Ectodermal cell (in vitro differentiated cells): ENCODE measurements around the gene MTERF4.

Source experiments
- H3K27ac ChIP-seq: 2 replicates; pipeline ENCODE4 v1.7.0; 2013; ENCODE audit warnings: mild to moderate bottlenecking, low read depth, low read length; ENCODE audit not compliant: insufficient read depth, poor library complexity, severe bottlenecking
- H3K27me3 ChIP-seq: 2 replicates; pipeline ENCODE4 v1.7.0; 2013; ENCODE audit warnings: mild to moderate bottlenecking, low read length; ENCODE audit not compliant: insufficient read depth, control insufficient read depth, poor library complexity, severe bottlenecking
- H3K36me3 ChIP-seq: one replicate; pipeline ENCODE4 v1.7.0; 2013; ENCODE audit warnings: low read length; ENCODE audit not compliant: control insufficient read depth, insufficient read depth
- H3K4me1 ChIP-seq: one replicate; pipeline ENCODE4 v1.7.0; 2013; ENCODE audit warnings: low read length; ENCODE audit not compliant: control insufficient read depth, insufficient read depth
- H3K4me3 ChIP-seq: 2 replicates; pipeline ENCODE4 v1.7.0; 2013; ENCODE audit warnings: low read depth, low read length, control low read depth; ENCODE audit not compliant: insufficient read depth
- H3K9me3 ChIP-seq: 2 replicates; pipeline ENCODE4 v1.7.0; 2013; ENCODE audit warnings: mild to moderate bottlenecking, low read length, moderate library complexity; ENCODE audit not compliant: control insufficient read depth
- WGBS, 2 experiments: methylation state at CpG; one replicate each; pipeline ENCODE4 v1.1.7; 2013; ENCODE audit warnings: missing lambda C conversion rate in 2 of 2; 5-methylcytosine and 5-hydroxymethylcytosine counted together

Gene MTERF4

DNA sequence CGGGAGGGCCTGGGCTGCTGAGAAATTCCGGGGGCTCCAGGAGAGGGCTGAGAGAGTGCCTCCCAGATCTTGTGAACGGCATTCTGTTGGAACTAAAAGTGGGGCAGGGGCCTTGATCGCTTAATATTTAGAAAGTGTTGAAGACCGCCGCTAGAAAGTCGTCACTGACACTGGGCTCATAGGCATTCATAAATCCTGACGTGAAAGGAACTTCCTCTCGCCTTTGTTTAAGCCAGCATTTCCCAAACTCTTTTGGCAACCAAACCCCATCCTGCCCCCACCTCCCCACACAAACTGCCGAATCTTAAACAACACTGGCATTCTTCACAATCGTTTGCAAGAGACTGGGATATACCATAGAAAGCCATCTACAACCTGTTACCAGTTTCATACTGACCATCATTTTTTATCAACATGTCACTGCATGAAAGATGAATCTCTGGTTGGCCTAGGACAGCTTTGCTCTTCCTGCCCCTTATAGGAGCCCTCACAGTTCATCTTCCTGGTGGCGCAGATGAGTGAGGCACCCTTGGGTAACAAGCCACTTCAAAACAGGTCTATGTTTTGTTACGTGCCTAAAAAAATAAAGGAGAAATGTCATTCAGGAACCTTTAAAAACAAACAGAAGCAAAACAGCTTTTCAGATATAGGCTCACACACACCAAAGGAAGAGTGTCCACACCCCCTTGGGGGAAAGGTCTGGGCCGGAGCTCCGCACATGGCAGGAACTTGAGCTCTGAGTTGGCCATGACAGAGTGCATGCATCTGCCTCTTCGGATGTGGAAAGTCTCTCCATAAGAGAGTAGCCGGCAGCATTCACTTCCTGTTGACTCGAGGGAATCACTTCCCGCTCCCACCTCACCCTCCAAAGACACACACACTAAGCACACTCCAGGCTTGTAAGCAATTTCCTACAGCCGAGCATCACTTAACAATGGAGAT, 13.0 kb downstream of the MTERF4 start:
- Histone ChIP-seq H3K36me3 (peaks cover 39% of the 10 kb centered on the region), H3K27ac (no peak overlapping the region), H3K4me1 (no peaks in the 10 kb centered on the region), H3K9me3 (no peaks in the 10 kb centered on the region), H3K4me3 (no peak overlapping the region), H3K27me3 (no peaks in the 10 kb centered on the region)
- 89% methylated on average over 20 of the region's 20 CpGs for WGBS, 2 experiments

GRCh38 chr2:241088376-241088775, 13.7 kb downstream of the MTERF4 start:
- no peaks in the 10 kb centered on the region for H3K27me3 ChIP-seq
- H3K9me3 ChIP-seq, result no peaks in the 10 kb centered on the region
- WGBS, 2 experiments, result 94 to 96% methylated on average over 8 of the region's 8 CpGs
- no peaks in the 10 kb centered on the region for H3K4me1 ChIP-seq
- peaks cover 32% of the 10 kb centered on the region for H3K36me3 ChIP-seq
- no peak overlapping the region for H3K27ac ChIP-seq
- no peak overlapping the region for H3K4me3 ChIP-seq

GRCh38 chr2:241087420-241088268, 14.4 kb downstream of the MTERF4 start:
- whole genome bisulfite sequencing, 2 experiments, result 95 to 96% methylated on average over 29 of the region's 29 CpGs

DNA sequence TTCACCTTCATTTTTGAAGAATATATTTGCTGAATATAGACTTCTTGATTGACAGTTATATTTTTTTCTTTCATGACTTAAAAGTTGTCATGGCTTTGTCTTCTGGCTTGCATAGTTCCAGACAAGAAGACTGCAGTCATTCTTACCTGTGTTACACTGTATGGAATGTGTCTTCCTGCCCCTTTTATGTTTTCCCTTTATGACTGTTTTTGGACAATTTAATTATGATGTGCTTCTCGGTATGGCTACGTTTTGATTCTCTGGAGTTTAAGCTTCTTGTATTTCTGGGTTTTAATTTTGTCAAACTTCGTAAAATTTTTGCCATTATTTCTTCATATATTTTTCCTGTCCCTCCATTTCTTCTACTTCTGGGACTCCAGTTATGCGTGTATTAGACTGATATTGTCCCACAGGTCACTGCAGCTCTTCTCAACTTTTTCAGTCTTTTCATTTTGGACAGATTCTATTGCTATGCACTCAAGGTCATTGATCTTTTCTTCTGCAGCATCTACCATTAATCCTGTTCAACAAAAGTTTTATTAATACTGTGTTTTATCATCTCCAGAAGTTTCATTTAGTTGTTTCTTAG, 17.1 kb downstream of the MTERF4 start:
- Histone ChIP-seq H3K4me3 (no peak overlapping the region), H3K27me3 (no peaks in the 10 kb centered on the region), H3K9me3 (no peaks in the 10 kb centered on the region), H3K27ac (no peak overlapping the region), H3K36me3 (peaks cover 20% of the 10 kb centered on the region), H3K4me1 (no peaks in the 10 kb centered on the region)
- WGBS, 2 experiments, result 92 to 95% methylated on average over 4 of the region's 4 CpGs

More at GRCh38 chr2:241087420-241088268, 14.4 kb downstream of the MTERF4 start:
- Histone ChIP-seq H3K36me3 (peaks cover 31% of the 10 kb centered on the region), H3K27me3 (no peaks in the 10 kb centered on the region), H3K27ac (no peak overlapping the region), H3K4me3 (no peak overlapping the region), H3K9me3 (no peaks in the 10 kb centered on the region), H3K4me1 (no peaks in the 10 kb centered on the region)

DNA sequence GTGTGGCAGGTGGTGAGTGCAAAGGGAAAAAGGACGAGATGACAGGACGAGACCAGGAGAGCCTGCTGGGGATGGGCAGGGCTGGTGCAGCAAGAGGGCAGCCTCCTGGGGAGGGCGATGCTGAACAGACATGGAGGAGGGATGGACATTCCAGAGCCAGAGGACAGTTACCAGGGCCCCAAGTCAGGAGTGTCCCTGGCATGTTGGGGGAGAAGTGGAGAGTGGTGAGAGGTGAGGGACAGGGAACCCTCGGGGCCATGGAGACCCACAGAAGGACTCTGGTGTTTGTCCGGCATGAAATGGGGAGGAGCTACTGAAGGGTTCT, 19.0 kb downstream of the MTERF4 start:
- H3K4me1 ChIP-seq, result no peaks in the 10 kb centered on the region
- peaks cover 9% of the 10 kb centered on the region for H3K36me3 ChIP-seq
- H3K4me3 ChIP-seq, result no peak overlapping the region
- H3K9me3 ChIP-seq, result no peaks in the 10 kb centered on the region
- no peaks in the 10 kb centered on the region for H3K27me3 ChIP-seq
- no peak overlapping the region for H3K27ac ChIP-seq
- WGBS, 2 experiments, result 86% methylated on average over 5 of the region's 5 CpGs

DNA sequence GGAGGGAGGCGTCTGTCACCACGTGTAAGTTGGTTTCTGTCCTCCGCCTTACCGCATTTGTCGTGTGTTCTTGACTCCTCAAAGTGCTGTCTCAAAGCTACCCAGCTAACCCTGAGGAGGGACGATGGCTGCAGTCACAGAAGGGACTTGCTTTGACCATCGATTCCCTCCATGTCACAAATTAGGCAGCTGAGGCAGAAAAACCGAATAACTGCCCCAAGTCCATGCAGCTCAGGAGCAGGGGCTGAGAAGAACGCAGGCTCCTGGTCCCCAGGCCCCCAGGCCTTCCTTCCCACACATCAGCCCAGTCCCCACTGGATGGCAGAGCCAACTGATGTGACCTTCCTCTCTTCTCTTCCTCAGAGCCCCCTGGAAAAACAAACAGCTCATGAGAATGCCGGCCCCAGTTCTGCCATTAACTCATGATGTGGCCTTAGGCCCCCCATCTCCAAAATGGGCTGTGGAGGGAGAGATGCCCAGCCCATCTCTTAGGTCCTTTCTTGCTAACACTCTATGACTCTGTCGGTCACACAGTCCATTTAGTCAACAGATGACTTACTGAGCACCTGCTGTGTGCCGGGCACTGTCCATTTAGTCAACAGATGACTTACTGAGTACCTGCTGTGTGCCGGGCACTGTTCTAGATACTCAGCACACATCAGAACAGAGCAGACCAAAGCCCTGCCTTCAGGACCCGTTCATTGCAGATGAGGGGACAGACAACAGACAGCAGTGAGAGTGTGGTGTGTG, 19.6 kb downstream of the MTERF4 start:
- WGBS, 2 experiments, result 87 to 88% methylated on average over 14 of the region's 14 CpGs
- Histone ChIP-seq H3K4me3 (no peak overlapping the region), H3K27ac (no peak overlapping the region), H3K9me3 (no peaks in the 10 kb centered on the region), H3K36me3 (peaks cover 5% of the 10 kb centered on the region), H3K27me3 (no peaks in the 10 kb centered on the region), H3K4me1 (no peaks in the 10 kb centered on the region)

DNA sequence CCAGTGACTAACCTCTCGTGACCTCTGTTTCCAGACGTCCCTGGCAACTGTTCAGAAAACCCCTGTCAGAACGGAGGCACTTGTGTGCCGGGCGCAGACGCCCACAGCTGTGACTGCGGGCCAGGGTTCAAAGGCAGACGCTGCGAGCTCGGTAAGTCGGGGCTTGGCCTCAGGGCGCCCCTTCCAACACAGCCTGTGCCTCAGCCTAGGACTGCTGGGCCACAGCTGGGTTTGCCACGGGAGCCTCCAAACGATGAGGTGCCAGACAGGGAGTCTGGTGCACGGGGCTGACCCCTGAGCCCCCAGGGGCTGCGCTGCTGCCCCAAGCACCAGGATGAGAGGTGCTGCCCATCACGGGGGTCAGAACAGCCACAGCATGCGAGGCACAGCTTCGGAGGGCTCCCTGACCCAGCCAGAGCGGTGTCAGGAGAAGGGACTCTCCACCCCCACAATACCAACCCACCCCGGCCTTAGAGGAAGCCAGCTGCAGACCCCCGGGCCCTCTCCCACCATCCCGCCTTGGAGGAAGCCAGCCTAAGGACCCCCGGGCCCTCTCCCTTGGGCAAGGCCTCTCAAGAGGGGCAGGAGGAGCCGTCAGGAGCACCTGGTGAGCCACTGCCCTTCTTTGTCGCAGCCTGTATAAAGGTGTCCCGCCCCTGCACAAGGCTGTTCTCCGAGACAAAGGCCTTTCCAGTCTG, 20.3 kb downstream of the MTERF4 start:
- Histone ChIP-seq H3K36me3 (no peaks in the 10 kb centered on the region), H3K4me1 (no peaks in the 10 kb centered on the region), H3K27ac (no peak overlapping the region), H3K27me3 (no peaks in the 10 kb centered on the region), H3K9me3 (no peaks in the 10 kb centered on the region), H3K4me3 (no peak overlapping the region)
- WGBS, 2 experiments, result 89% methylated on average over 28 of the region's 28 CpGs

GRCh38 chr2:241081190-241081642, 20.9 kb downstream of the MTERF4 start:
- WGBS, 2 experiments, result 80 to 81% methylated on average over 9 of the region's 9 CpGs
- no peaks in the 10 kb centered on the region for H3K27me3 ChIP-seq
- no peaks in the 10 kb centered on the region for H3K36me3 ChIP-seq
- H3K27ac ChIP-seq, result no peak overlapping the region
- H3K9me3 ChIP-seq, result no peaks in the 10 kb centered on the region
- H3K4me1 ChIP-seq, result no peaks in the 10 kb centered on the region
- H3K4me3 ChIP-seq, result no peak overlapping the region

DNA sequence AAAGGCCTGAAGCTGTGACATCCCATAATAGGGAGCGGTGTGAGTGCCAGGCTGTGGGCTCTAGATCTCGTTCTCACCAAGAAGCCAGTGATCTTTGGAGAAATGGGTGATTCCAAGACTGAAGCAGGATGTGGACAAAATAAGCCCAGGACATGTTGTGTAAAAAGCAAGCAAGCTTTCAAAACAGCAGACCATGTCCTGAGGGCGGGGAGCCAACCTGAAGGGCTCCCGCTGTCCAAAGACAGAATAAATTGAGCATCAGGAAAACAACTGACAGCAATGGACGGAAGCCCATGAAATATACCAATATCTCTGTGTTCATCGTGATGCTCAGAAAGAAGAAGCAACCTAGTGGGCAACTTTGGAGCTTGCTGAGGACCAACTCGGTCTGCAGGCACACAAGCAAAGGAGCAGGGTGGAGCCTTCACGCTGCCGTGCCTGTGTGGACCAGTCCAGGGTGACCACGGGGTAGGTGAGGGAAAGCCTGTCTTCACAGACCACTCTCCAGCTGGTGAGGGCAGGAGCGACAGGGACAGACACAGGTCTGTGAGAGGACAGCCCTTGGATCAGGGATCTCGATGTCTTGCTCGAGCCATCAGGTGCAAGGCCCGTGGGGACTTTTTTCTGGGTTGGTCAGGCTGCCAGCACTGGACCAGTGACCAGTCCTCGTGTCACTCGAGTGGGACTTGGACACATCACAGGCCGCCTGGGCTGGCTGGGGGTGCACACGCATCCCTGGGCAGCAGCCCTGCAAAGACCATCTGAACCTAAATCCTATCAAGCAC, 21.5 kb downstream of the MTERF4 start:
- WGBS, 2 experiments, result 92 to 93% methylated on average over 18 of the region's 18 CpGs
- H3K36me3 ChIP-seq, result no peaks in the 10 kb centered on the region
- H3K27me3 ChIP-seq, result no peaks in the 10 kb centered on the region
- no peak overlapping the region for H3K27ac ChIP-seq
- no peaks in the 10 kb centered on the region for H3K4me1 ChIP-seq
- H3K4me3 ChIP-seq, result no peak overlapping the region
- H3K9me3 ChIP-seq, result no peaks in the 10 kb centered on the region
